OCI-M2 (cell line): Measurements from ENCODE around the gene MAML1.
"Not testable (repeated sequence)": the region's sequence is repeated elsewhere in the genome, so short reads cannot be mapped to it uniquely, and the experiment has no call there.

Experiments used
- DNase-seq: peaks from one replicate; lab custom pipeline; 2025; ENCODE audit not compliant: unreplicated experiment; lab: John Stamatoyannopoulos, UW

Gene MAML1

DNA sequence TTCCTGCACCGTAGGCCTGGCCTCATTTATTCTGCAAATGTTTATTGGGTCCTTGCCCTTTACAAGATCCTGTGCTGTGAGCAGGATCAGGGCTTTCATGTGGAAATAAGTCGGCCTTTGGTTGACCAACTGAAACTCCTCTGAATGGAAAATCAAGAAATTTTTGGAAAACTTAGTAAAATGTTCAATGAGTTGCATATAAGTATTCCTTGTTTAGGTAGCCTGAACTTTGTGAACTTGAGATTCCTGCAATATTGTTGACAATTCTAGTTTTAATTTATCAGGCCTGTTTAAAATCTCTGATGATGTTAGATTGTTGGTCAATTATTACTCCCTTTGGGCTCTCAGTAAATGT lies 1.1 kb downstream of the MAML1 start:
- no peak for DNase-seq

- DNase-seq: no peak
Observed at GRCh38 chr5:179734536-179735164, 2.0 kb downstream of the MAML1 start.

DNA sequence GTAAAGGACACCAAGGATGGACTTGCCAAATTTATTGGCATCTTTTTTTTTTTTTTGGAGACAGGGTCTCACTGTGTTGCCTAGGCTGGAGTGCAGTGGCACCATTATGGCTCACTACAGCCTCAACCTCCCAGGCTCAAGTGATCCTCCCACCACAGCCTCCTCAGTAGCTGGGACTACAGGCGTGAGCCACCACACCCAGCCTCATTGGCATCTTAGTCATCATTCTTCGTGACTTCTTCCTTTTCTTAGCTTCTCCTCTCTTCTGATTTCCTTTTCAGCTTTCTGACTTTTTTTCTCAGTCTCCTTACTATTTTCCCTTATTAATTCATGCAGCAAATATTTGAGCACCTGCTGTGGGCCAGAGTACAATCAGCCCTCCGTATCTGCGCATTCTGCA lies 6.1 kb downstream of the MAML1 start:
- DNase-seq: no peak

- not testable (repeated sequence) for DNase-seq
Observed at GRCh38 chr5:179744106-179744505, 11.5 kb downstream of the MAML1 start.

GRCh38 chr5:179746872-179747271 lies 14.2 kb downstream of the MAML1 start:
- DNase-seq: no peak

DNA sequence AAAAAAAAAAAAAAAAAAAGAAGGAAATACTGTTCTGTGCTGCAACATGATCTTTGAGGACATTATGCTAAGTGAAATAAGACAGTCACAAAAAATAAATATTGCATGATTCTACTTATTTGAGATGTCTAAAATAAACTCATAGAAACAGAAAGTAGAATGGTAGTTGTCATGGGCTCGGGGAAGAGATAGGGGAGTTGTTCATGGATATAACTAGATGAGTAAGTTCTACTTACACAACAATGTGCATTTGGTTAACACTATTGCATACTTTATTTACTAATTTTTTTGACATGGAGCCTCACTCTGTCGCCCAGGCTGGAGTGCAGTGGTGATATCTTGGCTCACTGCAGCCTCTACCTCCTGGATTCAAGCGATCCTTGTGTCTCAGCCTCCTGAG lies 15.2 kb downstream of the MAML1 start:
- no peak for DNase-seq

GRCh38 chr5:179749857-179750508 lies 17.4 kb downstream of the MAML1 start:
- DNase-seq: no peak

GRCh38 chr5:179753971-179754370 lies 21.3 kb downstream of the MAML1 start:
- no peak for DNase-seq

GRCh38 chr5:179755022-179755421 lies 22.4 kb downstream of the MAML1 start:
- no peak for DNase-seq

DNA sequence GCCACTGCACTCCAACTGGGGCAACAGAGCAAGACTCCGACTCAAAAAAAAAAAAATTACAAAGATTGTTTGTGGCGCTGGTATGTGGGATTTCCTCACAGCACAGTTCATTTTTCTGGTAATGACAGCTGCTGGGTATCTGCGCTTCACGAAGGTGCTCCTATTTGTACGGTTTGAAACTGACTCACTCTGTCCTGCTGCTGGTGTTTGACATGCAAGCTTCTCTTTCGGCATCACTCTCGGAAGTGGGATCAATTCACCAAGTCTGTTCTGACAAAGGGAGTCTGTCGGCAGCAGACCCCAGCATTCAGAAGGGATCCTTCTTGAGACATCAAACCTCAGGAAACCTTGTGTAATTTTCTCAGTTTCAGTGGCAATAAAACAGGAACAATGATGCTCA lies 26.3 kb downstream of the MAML1 start:
- no peak for DNase-seq

- DNase-seq: no peak
Observed at GRCh38 chr5:179759581-179760551, 27.2 kb downstream of the MAML1 start.

DNA sequence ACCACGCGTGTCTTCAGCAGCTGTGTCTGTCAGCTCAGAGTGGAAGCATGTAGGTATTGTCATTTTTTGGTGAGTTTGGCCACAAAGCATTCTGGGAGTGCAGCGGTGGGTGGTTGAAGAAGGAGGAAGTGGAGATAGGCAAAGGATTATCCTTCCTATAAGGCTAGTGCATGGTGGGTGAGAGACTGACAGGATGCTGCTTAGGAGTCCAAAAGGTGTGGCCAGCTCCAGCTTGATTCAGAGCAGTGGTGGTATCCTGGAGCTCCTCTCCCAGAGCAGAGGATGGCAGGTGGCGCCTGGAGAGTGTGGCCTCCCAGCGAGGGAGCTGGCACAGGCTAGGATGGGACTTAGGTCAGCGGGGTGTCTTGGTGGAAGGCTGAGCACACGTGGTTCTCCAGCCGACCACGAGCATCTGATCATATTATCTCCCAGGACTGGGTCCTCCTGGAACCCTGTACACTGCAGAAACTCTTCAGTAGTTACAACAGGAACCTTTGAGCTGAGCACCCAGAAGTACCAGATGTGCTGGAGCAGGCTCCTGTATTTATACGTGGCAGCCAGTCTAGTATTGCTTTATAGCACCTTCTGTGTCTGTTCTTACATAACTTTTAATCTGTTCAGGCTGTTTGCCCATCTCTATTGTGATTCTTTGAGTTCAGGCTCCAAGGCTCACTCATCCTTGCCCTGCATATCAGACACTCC lies 29.6 kb downstream of the MAML1 start:
- DNase-seq: no peak

- DNase-seq: no peak
Observed at GRCh38 chr5:179762781-179763176, 30.2 kb downstream of the MAML1 start.

DNA sequence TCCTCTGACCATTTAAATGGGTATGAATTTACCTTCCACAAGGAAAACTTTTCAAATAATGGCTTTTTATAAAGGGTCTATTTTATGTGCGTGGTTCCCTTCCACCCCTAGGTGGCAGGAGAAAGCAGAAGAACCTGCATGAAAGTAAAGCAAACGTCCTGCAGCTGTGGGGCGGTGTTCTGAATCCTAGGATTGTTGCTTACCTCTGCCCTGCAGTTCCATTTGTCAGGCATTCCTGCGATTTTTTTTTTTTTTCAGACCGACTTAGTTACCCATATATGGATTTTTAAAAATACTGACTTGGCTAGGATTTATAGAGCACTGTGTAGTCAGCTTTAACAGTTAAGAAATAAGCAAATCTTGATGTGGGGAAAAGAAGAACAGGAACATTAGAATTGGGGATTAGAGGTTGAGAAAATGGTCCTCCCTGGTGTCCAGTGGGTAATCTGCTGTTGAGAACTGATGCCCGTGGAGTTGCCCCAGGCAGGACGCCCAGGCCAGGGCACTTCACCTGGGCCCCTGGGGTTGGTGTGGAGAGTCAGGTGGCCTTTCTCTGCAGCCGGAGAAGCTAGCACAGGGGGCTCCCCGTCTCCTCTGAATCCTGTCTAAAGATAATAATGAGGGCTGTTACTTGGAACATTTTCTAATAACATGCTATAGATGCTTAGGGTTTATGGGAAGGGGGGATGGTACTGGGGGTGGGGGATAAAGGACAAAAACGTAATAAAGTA lies 30.8 kb downstream of the MAML1 start:
- no peak for DNase-seq

DNA sequence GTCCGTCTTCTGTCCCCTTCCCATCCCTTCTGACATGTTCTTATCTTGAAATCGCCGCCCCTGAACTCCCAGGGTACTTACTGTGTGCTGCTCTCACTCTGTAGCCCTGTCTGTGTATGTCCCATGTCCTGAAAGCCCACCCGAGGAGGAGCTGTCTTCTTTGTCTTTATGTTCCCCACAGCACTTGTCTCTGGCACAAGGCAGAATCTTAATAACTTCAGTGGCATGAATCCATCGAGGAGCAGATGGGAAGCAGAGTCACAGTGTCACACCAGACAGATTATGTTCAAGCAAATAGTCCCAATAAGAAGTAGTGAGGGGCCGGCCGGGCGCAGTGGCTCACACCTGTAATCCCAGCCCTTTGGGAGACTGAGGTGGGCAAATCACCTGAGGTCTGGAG lies 31.4 kb downstream of the MAML1 start:
- no peak for DNase-seq

GRCh38 chr5:179765400-179765799 lies 32.8 kb downstream of the MAML1 start:
- no peak for DNase-seq

- no peak for DNase-seq
Observed at GRCh38 chr5:179766021-179766725, 33.6 kb downstream of the MAML1 start.

DNA sequence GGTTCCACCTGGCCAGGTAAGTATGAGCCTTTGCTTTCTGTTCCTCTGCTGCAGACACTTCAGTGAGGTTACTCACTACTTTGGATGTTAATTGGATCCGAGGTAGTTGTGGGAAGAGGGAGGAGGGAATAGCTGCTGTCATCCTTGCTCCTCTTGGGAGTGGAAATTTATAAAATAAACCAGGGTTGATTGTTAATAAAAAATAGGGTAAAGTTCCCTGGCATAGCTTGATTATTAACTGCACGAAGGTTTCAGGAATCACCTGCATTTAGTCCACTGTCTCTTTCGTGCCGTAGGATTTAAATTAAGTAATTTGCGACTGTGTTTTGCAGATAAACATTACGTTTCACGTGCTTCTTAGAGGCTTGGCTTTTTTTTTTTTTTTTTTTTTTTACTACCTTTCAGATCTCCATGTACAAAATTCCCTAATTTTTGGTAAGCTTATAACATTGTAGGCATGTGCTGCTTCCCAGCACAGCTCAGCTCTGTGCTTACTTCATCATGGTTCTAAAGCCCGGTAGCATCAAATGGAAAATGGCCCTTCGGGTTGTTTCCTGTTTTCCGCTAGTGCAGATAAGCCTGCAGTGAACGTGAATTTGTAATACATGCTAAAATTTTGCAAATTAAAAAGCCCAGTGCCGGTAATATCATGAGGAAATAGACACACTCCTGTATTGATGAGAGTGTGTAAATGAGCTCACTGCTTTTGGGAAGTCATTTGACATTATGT lies 34.3 kb downstream of the MAML1 start:
- DNase-seq: no peak

GRCh38 chr5:179767496-179768100 lies 35.0 kb downstream of the MAML1 start:
- DNase-seq: no peak
